GM13977 (cell line): Measurements from ENCODE around the gene CACNA2D3.

Source experiments
- DNase-seq: peaks from one replicate; pipeline ENCODE4 v3.0.0; 2012; ENCODE audit warnings: low spot score
- CTCF ChIP-seq: IDR thresholded peaks from 2 replicates; pipeline ENCODE4 v1.5.1; 2012; ENCODE audit warnings: mild to moderate bottlenecking, control low read depth; ENCODE audit not compliant: insufficient read depth; ENCODE audit errors: extremely low read depth, missing control alignments
- in situ Hi-C: fragments of 300-500 bp; cut with MboI; formaldehyde crosslinking; loops from one replicate; pipeline ENCODE4 v1.12.0; 2022; ENCODE audit warnings: low sequenced_read_pairs, low pct_unique_long_range_greater_than_20kb, mixed read lengths, inconsistent platforms; ENCODE audit not compliant: unreplicated experiment

CACNA2D3 gene

GRCh38 chr3:54717506-54717905, 595.2 kb downstream of the CACNA2D3 start:
- in situ Hi-C loops, result no loop called here
- no peak for DNase-seq
- TF ChIP-seq CTCF, result no peak

GRCh38 chr3:54719914-54720313, 597.6 kb downstream of the CACNA2D3 start:
- no peak for DNase-seq
- in situ Hi-C loops, result no loop called here
- TF ChIP-seq CTCF, result no peak

GRCh38 chr3:54720604-54721003, 598.3 kb downstream of the CACNA2D3 start:
- no peak for DNase-seq
- in situ Hi-C loops, result no loop called here
- TF ChIP-seq CTCF, result no peak

GRCh38 chr3:54731732-54732445, 609.5 kb downstream of the CACNA2D3 start:
- in situ Hi-C loops, result no loop called here
- no peak for TF ChIP-seq CTCF
- no peak for DNase-seq

DNA sequence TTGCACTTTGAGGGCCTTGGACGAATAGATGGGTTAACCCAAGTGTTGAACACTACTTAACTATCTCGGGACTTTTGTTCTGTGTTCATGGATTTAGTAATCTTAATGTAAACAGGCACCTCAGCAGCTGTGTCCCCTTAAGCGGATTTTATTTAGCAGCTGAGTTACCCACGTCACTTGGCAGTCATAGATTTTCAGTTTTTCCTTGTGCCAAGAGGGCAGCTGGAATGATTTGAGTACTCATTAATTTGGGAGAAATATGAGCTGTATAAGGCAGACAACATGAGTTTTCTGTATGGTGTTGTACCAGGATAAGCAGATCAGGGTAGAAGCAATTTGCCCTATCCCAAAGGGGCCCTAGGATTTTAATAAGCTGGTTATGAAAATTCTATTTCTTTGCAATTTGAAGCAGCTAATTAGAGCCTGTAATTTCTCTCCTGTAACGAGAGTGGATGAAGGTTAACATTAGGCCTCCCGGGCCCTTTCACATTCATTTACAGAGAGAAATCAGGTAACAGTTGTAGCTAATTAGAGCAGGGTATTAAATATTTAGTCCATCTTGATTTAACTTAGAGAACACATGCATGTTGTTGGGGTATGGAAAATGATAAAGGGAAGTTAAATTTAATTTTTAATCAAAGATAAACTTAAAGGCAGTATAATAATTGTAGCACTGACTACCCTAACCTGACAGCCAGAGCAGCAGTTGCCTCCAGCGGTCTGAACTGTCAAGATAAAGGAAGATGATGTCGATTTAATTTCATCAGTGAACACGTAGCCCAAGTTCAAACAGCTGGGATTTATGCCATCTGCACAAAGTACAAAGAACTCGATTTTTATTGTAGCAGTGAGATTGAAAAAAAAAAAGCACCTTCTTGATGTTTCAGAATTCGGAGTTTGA, 611.0 kb downstream of the CACNA2D3 start:
- in situ Hi-C loops, result no loop called here
- no peak for TF ChIP-seq CTCF
- DNase-seq, result no peak

GRCh38 chr3:54736459-54736858, 614.1 kb downstream of the CACNA2D3 start:
- DNase-seq, result no peak
- no peak for TF ChIP-seq CTCF
- in situ Hi-C loops, result no loop called here
